ENCODE measurements around the gene PRUNE2. TPM values are rescaled to one million over a fixed set of nuclear protein-coding genes. Genes with fewer than 3 reads are reported as not detected.

PRUNE2 gene
- total and polyA plus RNA-seq, 2 of the 8 experiments (the other 6 are each of a cell fraction or from before 2014, with no cell fraction given): 5.5 to 13.3 TPM

- DNase-seq (ENCODE audit: low read depth in 1 of 2, low spot score in 2 of 2) (no peak), FAIRE-seq (no peak)
- H3K4me3 ChIP-seq (ENCODE audit: extremely low read depth in 1 of 4, insufficient read depth in 2 of 4, low read depth in 3 of 4, low read length in 4 of 4): no peak overlapping the region
- no peak overlapping the region for H2AFZ ChIP-seq (ENCODE audit: low read length)
- H3K23ac ChIP-seq (ENCODE audit: insufficient read length): no peak overlapping the region
- no peak overlapping the region for H2AK5ac ChIP-seq (ENCODE audit: low read depth, low read length)
- no peak overlapping the region for H2BK15ac ChIP-seq (ENCODE audit: low read length)
- H3K36me3 ChIP-seq (ENCODE audit: control insufficient read depth in 2 of 4, insufficient read depth in 4 of 4, low read length in 3 of 4): no peaks in the 10 kb centered on the region
- no peak overlapping the region for H4K91ac ChIP-seq (replicated peaks; ENCODE audit: insufficient read length, low read length)
- no peak overlapping the region for H3K9ac ChIP-seq (replicated peaks in 1 of 4; ENCODE audit: extremely low read depth in 1 of 4, low read depth in 3 of 4, low read length in 3 of 4)
- no peaks in the 10 kb centered on the region for H3K23me2 ChIP-seq (ENCODE audit: low read depth, low read length)
- ChIA-PET CTCF (ENCODE audit: partially characterized antibody) (interaction anchor here (1.1 to 2.1 kb wide), 3 partner anchors 21 to 567 kb away, joined by 3 to 5 read pairs (median 3); no protein-coding TSS in a partner anchor), POLR2A (ENCODE audit: partially characterized antibody) (no interaction called here)
- H3K18ac ChIP-seq (ENCODE audit: extremely low read depth, low read length): no peak overlapping the region
- H3K9me3 ChIP-seq (ENCODE audit: insufficient read depth in 2 of 2, low read depth in 1 of 2, low read length in 1 of 2): no peaks in the 10 kb centered on the region
- H3K27me3 ChIP-seq (replicated peaks in 1 of 4; ENCODE audit: control insufficient read depth in 3 of 4, extremely low read depth in 1 of 4, insufficient read depth in 3 of 4, low read length in 3 of 4): no peaks in the 10 kb centered on the region
- WGBS, 2 experiments (ENCODE audit: extremely low coverage in 1 of 2, insufficient coverage in 1 of 2, insufficient read length in 1 of 2, insufficient replicate concordance in 2 of 2, low coverage in 1 of 2, low lambda C conversion rate in 2 of 2, missing lambda C conversion rate in 1 of 2): 93% methylated on average over 5 of the region's 5 CpGs; no CpG with 5 or more reads in 1 of the 2 experiments
- H2BK12ac ChIP-seq (ENCODE audit: low read depth, low read length): no peak overlapping the region
- H3K27ac ChIP-seq (ENCODE audit: low read depth, low read length): no peak overlapping the region
- H4K20me1 ChIP-seq (replicated peaks in 1 of 2; ENCODE audit: control insufficient read depth in 1 of 2, insufficient read depth in 2 of 2, low read length in 2 of 2): no peaks in the 10 kb centered on the region
- H3K4me1 ChIP-seq (replicated peaks in 1 of 4; ENCODE audit: control insufficient read depth in 3 of 4, insufficient read depth in 4 of 4, low read length in 3 of 4): peaks cover 0 to 5% (median 0%) of the 10 kb centered on the region in 4 experiments; a peak in 1 of 7 replicates
- H3K4me2 ChIP-seq (ENCODE audit: insufficient read depth in 1 of 2, low read depth in 2 of 2, low read length in 2 of 2): no peak overlapping the region
- H3K79me2 ChIP-seq (ENCODE audit: control insufficient read depth in 1 of 2, insufficient read depth in 2 of 2, low read length in 2 of 2): no peaks in the 10 kb centered on the region
- H3K4ac ChIP-seq (replicated peaks; ENCODE audit: insufficient read length, low read depth, low read length): no peak overlapping the region
- H4K5ac ChIP-seq (ENCODE audit: insufficient read length, low read depth, low read length): no peak overlapping the region
- H2BK5ac ChIP-seq (ENCODE audit: low read depth, low read length): no peak overlapping the region
- H3K79me1 ChIP-seq (ENCODE audit: low read depth, low read length): no peaks in the 10 kb centered on the region
- no peak overlapping the region for H3K14ac ChIP-seq (ENCODE audit: insufficient read length)
- no peak overlapping the region for H2BK120ac ChIP-seq (replicated peaks; ENCODE audit: low read depth, low read length)
- H4K8ac ChIP-seq (ENCODE audit: extremely low read depth, insufficient read depth, low read length): no peak overlapping the region
- H2BK20ac ChIP-seq (ENCODE audit: low read length): no peak overlapping the region
- no peak overlapping the region for H3K56ac ChIP-seq (replicated peaks; ENCODE audit: insufficient read length, low read depth, low read length)
- TF ChIP-seq SRF (IDR thresholded peaks at IDR 0.05; ENCODE audit: low read depth, low read length): no peak
- TF ChIP-seq TCF12 (IDR thresholded peaks at IDR 0.05; ENCODE audit: low read depth, low read length): no peak
- no peak for TF ChIP-seq HDAC2 (IDR thresholded peaks at IDR 0.05; ENCODE audit: borderline replicate concordance in 1 of 2, low read depth in 2 of 2, low read length in 2 of 2)
- no peak for TF ChIP-seq CREB1 (IDR thresholded peaks at IDR 0.05)
- no peak for TF ChIP-seq CHD1 (IDR thresholded peaks at IDR 0.05; ENCODE audit: low read depth, low read length)
- TF ChIP-seq SP2 (IDR thresholded peaks at IDR 0.05; ENCODE audit: low read length): no peak
- no peak for TF ChIP-seq SIN3A (conservative IDR thresholded peaks at IDR 0.05 in 1 of 2, IDR thresholded peaks at IDR 0.05 in 1 of 2; ENCODE audit: low read depth in 1 of 2, low read length in 2 of 2)
- TF ChIP-seq JUND (IDR thresholded peaks at IDR 0.05; ENCODE audit: low read length): no peak
- no peak for TF ChIP-seq MAFK (IDR thresholded peaks at IDR 0.05; ENCODE audit: low read depth, low read length)
- TF ChIP-seq GTF2F1 (IDR thresholded peaks at IDR 0.05; ENCODE audit: borderline replicate concordance, low read depth, low read length): no peak
- no peak for TF ChIP-seq POLR2AphosphoS5 (IDR thresholded peaks at IDR 0.05; ENCODE audit: low read depth, low read length)
- TF ChIP-seq BACH1 (IDR thresholded peaks at IDR 0.05; ENCODE audit: low read length): no peak
- TF ChIP-seq, protein P1, sequence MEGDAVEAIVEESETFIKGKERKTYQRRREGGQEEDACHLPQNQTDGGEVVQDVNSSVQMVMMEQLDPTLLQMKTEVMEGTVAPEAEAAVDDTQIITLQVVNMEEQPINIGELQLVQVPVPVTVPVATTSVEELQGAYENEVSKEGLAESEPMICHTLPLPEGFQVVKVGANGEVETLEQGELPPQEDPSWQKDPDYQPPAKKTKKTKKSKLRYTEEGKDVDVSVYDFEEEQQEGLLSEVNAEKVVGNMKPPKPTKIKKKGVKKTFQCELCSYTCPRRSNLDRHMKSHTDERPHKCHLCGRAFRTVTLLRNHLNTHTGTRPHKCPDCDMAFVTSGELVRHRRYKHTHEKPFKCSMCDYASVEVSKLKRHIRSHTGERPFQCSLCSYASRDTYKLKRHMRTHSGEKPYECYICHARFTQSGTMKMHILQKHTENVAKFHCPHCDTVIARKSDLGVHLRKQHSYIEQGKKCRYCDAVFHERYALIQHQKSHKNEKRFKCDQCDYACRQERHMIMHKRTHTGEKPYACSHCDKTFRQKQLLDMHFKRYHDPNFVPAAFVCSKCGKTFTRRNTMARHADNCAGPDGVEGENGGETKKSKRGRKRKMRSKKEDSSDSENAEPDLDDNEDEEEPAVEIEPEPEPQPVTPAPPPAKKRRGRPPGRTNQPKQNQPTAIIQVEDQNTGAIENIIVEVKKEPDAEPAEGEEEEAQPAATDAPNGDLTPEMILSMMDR (IDR thresholded peaks at IDR 0.05; ENCODE audit: control extremely low read depth in 1 of 3, insufficient read depth in 1 of 3, low read depth in 1 of 3, low read length in 3 of 3): no peak
These were observed 167.5 kb downstream of the PRUNE2 start for GRCh38 chr9:76738402-76738801.

Data from H1 (cell line).